C4-2B (cell line): ENCODE data around the gene BEGAIN.

ENCODE experiments used
- H3K27ac ChIP-seq: fragments of 450-650 bp; 2 replicates; pipeline ENCODE4 v1.5.1; 2017
- ZFX ChIP-seq: fragments of 450-650 bp; IDR thresholded peaks from 2 replicates; pipeline ENCODE4 v1.6.1; 2017
- TF ChIP-seq, protein P1 (sequence below): fragments of 450-650 bp; conservative IDR thresholded peaks from 2 replicates; pipeline ENCODE4 v1.5.1; 2017; ENCODE audit warnings: mild to moderate bottlenecking

The BEGAIN gene

GRCh38 chr14:100589760-100590469 lies 2.7 kb upstream of the BEGAIN start:
- H3K27ac ChIP-seq = no peak overlapping the region
- TF ChIP-seq ZFX = no peak
- TF ChIP-seq, protein P1, sequence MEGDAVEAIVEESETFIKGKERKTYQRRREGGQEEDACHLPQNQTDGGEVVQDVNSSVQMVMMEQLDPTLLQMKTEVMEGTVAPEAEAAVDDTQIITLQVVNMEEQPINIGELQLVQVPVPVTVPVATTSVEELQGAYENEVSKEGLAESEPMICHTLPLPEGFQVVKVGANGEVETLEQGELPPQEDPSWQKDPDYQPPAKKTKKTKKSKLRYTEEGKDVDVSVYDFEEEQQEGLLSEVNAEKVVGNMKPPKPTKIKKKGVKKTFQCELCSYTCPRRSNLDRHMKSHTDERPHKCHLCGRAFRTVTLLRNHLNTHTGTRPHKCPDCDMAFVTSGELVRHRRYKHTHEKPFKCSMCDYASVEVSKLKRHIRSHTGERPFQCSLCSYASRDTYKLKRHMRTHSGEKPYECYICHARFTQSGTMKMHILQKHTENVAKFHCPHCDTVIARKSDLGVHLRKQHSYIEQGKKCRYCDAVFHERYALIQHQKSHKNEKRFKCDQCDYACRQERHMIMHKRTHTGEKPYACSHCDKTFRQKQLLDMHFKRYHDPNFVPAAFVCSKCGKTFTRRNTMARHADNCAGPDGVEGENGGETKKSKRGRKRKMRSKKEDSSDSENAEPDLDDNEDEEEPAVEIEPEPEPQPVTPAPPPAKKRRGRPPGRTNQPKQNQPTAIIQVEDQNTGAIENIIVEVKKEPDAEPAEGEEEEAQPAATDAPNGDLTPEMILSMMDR = no peak

DNA sequence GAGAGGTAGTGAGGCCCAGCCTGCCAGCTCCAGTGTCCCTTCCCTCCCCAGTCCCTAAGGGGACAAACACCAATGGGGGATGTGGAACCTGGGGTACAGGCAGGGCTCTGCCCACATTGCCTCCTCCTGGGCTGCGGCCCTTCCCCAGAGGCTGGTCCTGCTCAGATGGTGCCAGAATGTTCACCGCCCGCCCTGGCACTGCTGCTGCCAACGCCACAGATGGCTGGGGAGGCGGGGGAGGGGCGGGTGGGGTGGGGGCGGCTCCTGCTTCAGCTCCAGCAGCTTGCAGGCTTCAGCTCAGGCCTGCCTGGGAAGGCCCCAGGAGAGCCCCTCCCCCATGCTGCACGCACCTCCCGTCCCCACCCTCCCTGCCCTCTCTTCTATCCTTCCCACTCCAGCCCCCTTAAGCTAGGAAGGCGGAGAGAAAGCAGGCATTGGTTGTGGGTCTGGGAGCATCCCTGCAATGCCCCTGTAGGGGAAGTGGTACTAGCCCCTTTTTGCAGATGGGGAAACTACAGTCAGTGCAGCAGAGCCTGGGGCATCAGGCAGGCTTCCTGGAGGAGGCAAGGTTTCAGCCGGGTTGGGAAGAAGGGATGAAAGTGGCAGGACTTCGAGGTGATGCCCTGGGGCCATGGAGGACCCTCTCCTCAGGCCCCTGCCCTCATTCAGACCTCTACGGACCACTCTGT lies 2.0 kb upstream of the BEGAIN start:
- no peak overlapping the region for H3K27ac ChIP-seq
- TF ChIP-seq ZFX = no peak
- TF ChIP-seq, protein P1 = no peak

DNA sequence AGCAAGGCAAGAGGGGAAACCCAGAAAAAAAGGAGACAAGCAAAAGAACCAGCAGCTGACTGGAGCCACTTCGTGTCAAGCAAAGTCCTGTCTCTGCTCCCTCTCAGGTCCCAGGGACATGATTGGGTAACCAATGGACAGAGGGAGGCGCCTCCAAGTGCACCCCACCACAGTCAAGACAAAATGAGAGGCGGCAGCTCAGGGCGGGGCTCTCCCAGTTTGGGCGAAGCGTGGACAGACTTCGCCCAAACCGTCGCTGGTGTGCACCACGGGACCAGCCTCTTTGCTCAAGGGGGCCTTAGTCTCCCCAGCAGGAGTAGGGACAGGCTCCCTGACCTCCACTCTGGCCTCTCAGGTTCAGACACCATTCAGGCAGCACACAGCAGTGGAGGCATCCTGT lies 1.5 kb upstream of the BEGAIN start:
- TF ChIP-seq, protein P1 = no peak
- no peak for TF ChIP-seq ZFX
- H3K27ac ChIP-seq = no peak overlapping the region

- H3K27ac ChIP-seq = no peak overlapping the region; the same call in 1 of the 2 replicates
- TF ChIP-seq ZFX = no peak
- TF ChIP-seq, protein P1 = no peak
Measured at GRCh38 chr14:100587763-100588411, 670 bp upstream of the BEGAIN start.

DNA sequence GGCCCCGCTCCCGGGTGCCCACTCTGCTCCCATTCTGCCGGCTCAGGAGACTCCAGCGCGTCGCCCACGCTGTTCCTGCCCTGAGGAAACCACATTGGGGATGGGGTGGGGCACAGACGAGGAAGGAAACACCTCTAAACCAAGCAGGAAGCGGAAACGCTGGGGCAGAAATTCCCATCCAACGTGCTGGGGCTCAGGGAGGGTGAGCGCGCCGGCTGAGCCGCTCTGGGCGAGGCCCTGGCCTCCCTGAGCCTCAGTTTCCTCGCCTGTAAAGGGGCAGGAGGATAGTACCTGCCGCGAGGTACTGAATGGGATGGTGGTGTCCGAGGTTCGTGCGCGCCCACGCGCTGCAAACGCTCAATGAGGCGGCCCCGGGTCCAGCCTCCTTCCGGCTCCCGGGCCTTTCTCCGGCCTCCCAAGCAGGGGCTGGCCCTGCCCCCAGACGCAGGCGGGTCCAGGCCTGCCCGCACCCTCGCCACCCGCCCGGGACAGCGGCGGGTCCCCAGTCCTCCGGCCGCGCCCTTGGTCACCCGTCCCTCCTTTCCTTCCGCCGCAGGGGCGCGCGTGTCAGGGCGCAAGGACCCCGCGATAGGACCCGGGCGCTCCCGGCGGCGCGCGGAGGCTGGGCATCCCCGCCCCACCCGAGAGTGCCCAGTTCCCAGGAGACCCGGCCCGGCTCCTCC lies 673 bp downstream of the BEGAIN start:
- H3K27ac ChIP-seq = peak overlapping the region; percentile 64
- TF ChIP-seq, protein P1 = no peak
- TF ChIP-seq ZFX = peak; percentile 69; the same call in 1 of the 2 replicates

DNA sequence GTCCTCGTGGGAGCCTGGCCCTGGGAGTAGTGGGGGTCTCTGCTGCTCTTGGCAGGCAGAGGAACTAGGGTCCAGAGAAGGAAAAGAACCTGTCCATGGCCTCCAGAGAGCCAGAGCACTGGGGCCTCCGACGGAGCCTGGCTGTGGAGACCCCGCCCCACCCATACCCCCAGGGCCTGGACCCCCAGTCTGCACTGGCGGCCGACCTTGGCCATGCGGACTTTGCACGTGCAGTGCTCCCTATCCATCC lies 1.1 kb downstream of the BEGAIN start:
- H3K27ac ChIP-seq = peak overlapping the region; percentile 64; the same call in 1 of the 2 replicates
- TF ChIP-seq, protein P1 = no peak
